ENCODE data around the gene SLC2A13.

The SLC2A13 gene

GRCh38 chr12:39779768-39780340 lies 326.0 kb downstream of the SLC2A13 start (continued):
- TF ChIP-seq PATZ1 (tag by site-specific recombination; IDR thresholded peaks at IDR 0.05) = no peak
- TF ChIP-seq HOXD13 (CRISPR knock-in tag; IDR thresholded peaks at IDR 0.05; ENCODE audit: borderline replicate concordance) = no peak
- TF ChIP-seq ZSCAN30 (tag by site-specific recombination; IDR thresholded peaks at IDR 0.05) = peak; percentile 63; the same call in 1 of the 2 replicates
- no peak; the same call in 1 of the 2 replicates for TF ChIP-seq ZNF18 (tag by site-specific recombination; IDR thresholded peaks at IDR 0.05)
- no peak for TF ChIP-seq ZNF133 (tag by site-specific recombination; IDR thresholded peaks at IDR 0.05)
- no peak for TF ChIP-seq ZNF48 (tag by site-specific recombination; IDR thresholded peaks at IDR 0.05)
- TF ChIP-seq KLF9 (tag by site-specific recombination; IDR thresholded peaks at IDR 0.05; ENCODE audit: low read depth) = no peak
- TF ChIP-seq PRDM6 (tag by site-specific recombination; IDR thresholded peaks at IDR 0.05) = peak; percentile 39; the same call in 1 of the 2 replicates
- peak; percentile 24; the same call in 1 of the 2 replicates for TF ChIP-seq KLF7 (tag by site-specific recombination; IDR thresholded peaks at IDR 0.05; ENCODE audit: borderline replicate concordance)
- TF ChIP-seq GLI4 (tag by site-specific recombination; IDR thresholded peaks at IDR 0.05) = no peak
- TF ChIP-seq ZNF488 (tag by site-specific recombination; IDR thresholded peaks at IDR 0.05) = no peak
- TF ChIP-seq ZNF664 (tag by site-specific recombination; IDR thresholded peaks at IDR 0.05) = peak; percentile 92
- TF ChIP-seq ZNF10 (tag by site-specific recombination; IDR thresholded peaks at IDR 0.05) = no peak; the same call in 1 of the 2 replicates
- no peak for TF ChIP-seq ZBTB17 (tag by site-specific recombination; IDR thresholded peaks at IDR 0.05)
- TF ChIP-seq, protein P1, sequence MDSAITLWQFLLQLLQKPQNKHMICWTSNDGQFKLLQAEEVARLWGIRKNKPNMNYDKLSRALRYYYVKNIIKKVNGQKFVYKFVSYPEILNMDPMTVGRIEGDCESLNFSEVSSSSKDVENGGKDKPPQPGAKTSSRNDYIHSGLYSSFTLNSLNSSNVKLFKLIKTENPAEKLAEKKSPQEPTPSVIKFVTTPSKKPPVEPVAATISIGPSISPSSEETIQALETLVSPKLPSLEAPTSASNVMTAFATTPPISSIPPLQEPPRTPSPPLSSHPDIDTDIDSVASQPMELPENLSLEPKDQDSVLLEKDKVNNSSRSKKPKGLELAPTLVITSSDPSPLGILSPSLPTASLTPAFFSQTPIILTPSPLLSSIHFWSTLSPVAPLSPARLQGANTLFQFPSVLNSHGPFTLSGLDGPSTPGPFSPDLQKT (IDR thresholded peaks at IDR 0.05; ENCODE audit: borderline replicate concordance, low read depth, low read length) = no peak
- TF ChIP-seq ZNF701 (tag by site-specific recombination; IDR thresholded peaks at IDR 0.05) = no peak

DNA sequence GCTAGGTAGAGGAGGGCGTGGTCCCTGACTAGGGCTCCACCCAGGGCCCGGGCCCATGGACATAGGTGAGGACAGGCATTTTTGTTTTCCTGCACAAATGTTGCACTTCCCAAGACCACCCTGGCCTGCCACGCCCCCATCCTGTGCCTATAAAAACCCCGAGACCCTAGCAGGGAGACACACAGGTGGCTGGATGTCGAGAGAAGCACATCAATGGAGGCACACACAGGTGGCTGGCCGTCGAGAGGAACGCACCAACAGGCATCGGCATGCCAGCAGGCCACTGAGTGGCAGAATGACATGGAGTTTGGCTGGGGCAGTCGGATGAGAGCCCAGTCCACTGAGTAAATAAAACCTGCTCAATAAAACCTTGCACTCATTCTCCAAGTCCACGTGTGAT lies 328.4 kb downstream of the SLC2A13 start:
- CTCF ChIA-PET = no interaction called here
- no peak overlapping the region for H3K4me3 ChIP-seq (ENCODE audit: low read depth, low read length)
- H3K27ac ChIP-seq (ENCODE audit: extremely low read depth, low read depth, low read length) = no peak overlapping the region
- no peaks in the 10 kb centered on the region for H3K36me3 ChIP-seq (ENCODE audit: control insufficient read depth in 2 of 2, insufficient read depth in 1 of 2, low read length in 2 of 2)
- H3K9me3 ChIP-seq (ENCODE audit: control insufficient read depth, insufficient read depth, low read depth, low read length) = no peaks in the 10 kb centered on the region
- POLR2A ChIA-PET = no interaction called here
- peaks cover 9% of the 10 kb centered on the region; the same call in 1 of the 2 replicates for H3K4me1 ChIP-seq (ENCODE audit: control insufficient read depth, insufficient read depth, low read length)
- TF ChIP-seq, protein P2, sequence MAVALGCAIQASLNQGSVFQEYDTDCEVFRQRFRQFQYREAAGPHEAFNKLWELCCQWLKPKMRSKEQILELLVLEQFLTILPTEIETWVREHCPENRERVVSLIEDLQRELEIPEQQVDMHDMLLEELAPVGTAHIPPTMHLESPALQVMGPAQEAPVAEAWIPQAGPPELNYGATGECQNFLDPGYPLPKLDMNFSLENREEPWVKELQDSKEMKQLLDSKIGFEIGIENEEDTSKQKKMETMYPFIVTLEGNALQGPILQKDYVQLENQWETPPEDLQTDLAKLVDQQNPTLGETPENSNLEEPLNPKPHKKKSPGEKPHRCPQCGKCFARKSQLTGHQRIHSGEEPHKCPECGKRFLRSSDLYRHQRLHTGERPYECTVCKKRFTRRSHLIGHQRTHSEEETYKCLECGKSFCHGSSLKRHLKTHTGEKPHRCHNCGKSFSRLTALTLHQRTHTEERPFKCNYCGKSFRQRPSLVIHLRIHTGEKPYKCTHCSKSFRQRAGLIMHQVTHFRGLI (tag by site-specific recombination; IDR thresholded peaks at IDR 0.05) = no peak
- TF ChIP-seq ZNF248 (tag by site-specific recombination; IDR thresholded peaks at IDR 0.05) (no peak), ZNF140 (tag by site-specific recombination; IDR thresholded peaks at IDR 0.05) (no peak), IKZF3 (tag by site-specific recombination; IDR thresholded peaks at IDR 0.05) (no peak), ZNF596 (tag by site-specific recombination; IDR thresholded peaks at IDR 0.05) (no peak), ZBTB49 (tag by site-specific recombination; IDR thresholded peaks at IDR 0.05; ENCODE audit: low read depth) (no peak)

Measured in HEK293 (cell line).